OCI-LY3 (cell line): Measurements from ENCODE around the gene SOX18.

Experiments used
- EZH2phosphoT487 ChIP-seq: fragments of 200-600 bp; shearing (Covaris generic); IDR thresholded peaks from 2 replicates; pipeline ENCODE4 v1.6.1; 2018; ENCODE audit warnings: antibody characterized with exemption, mixed run types, low read depth
- TF ChIP-seq, protein P1 (sequence below): fragments of 200-600, 300-600 bp; sonication (generic); IDR thresholded peaks from 2 replicates; pipeline ENCODE4 v1.5.1; 2014; ENCODE audit warnings: antibody characterized with exemption, low read length, low read depth

DNA sequence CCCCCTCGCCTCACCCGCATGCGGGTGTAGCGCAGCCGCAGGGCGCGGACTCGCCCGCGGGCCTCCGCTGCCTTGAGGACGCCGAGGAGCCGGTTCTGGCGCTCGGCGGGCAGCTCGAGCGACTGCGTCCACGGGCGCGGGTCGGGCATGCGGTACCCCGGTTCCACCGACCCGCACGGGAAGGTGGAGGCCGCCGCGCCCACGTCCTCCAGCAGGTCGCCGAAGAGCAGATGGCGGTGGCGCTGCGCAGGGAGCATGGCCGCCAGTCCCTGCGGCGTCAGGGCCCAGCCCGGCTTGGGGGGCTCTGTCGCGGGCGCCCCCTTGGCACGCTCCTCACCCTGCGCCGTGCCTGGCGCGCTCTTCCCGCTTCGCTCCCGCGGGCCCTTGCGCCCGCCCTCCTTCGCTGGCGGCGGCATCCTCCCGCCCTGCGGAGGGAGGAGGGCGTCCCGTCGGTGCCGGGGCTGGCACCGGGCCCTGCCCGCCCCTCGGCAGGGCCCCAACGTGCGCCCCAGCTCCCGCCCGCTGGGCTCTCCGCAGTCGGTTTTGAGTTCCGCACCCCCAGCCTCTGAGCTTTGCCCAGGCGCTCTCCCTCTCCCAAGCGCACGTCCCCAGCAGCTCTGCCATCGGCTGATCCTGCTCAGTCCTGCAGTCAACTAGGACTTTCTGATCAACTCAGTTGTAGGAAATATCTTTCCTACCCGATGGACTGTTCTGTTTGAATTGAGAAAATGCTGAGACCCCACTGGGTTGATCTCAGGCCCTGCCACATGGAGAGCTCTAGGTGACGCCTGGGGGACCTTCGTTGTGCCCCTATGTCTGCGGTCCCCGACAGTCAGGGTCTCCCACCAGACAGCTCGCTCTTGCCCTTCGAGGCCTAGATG, 34.6 kb upstream of the SOX18 start, which contains the start of gene LKAAEAR1:
- no peak for TF ChIP-seq EZH2phosphoT487
- TF ChIP-seq, protein P1, sequence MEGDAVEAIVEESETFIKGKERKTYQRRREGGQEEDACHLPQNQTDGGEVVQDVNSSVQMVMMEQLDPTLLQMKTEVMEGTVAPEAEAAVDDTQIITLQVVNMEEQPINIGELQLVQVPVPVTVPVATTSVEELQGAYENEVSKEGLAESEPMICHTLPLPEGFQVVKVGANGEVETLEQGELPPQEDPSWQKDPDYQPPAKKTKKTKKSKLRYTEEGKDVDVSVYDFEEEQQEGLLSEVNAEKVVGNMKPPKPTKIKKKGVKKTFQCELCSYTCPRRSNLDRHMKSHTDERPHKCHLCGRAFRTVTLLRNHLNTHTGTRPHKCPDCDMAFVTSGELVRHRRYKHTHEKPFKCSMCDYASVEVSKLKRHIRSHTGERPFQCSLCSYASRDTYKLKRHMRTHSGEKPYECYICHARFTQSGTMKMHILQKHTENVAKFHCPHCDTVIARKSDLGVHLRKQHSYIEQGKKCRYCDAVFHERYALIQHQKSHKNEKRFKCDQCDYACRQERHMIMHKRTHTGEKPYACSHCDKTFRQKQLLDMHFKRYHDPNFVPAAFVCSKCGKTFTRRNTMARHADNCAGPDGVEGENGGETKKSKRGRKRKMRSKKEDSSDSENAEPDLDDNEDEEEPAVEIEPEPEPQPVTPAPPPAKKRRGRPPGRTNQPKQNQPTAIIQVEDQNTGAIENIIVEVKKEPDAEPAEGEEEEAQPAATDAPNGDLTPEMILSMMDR, result no peak
